GM23338 (cell line): ENCODE results near the gene TAF10. TPM values are rescaled to one million over a fixed set of nuclear protein-coding genes. Genes with fewer than 3 reads are reported as not detected.

Experiments used
- ATAC-seq: fragments of 200-7000 bp; cut with Tn5 transposase; 3 replicates; pipeline ENCODE4 v1.9.1; 2020
- DNase-seq: peaks from one replicate; pipeline ENCODE4 v3.0.0-alpha.2; 2015; ENCODE audit warnings: low spot score
- H2AFZ ChIP-seq: fragments of 200-600 bp; sonication (generic); 2 replicates; pipeline ENCODE4 v1.8.0; 2016; ENCODE audit warnings: antibody characterized with exemption, mild to moderate bottlenecking, moderate library complexity
- H3F3A ChIP-seq: fragments of 200-600 bp; sonication (generic); replicated peaks from 2 replicates; pipeline ENCODE4 v1.8.0; 2017; ENCODE audit warnings: antibody characterized with exemption, mixed run types, low read depth
- H3K27ac ChIP-seq: fragments of 200-600 bp; sonication (generic); 2 replicates; pipeline ENCODE4 v1.6.1; 2016; ENCODE audit warnings: low read depth
- H3K27me3 ChIP-seq: fragments of 200-600 bp; sonication (generic); 2 replicates; pipeline ENCODE4 v1.8.0; 2016; ENCODE audit warnings: mild to moderate bottlenecking, mixed run types, moderate library complexity; ENCODE audit not compliant: insufficient read depth
- H3K36me3 ChIP-seq: fragments of 200-600 bp; sonication (generic); 2 replicates; pipeline ENCODE4 v1.8.0; 2016; ENCODE audit warnings: mild to moderate bottlenecking; ENCODE audit not compliant: insufficient read depth
- H3K4me1 ChIP-seq: fragments of 200-600 bp; sonication (generic); 2 replicates; pipeline ENCODE4 v1.8.0; 2016; ENCODE audit warnings: mild to moderate bottlenecking, moderate library complexity; ENCODE audit not compliant: insufficient read depth
- H3K4me2 ChIP-seq: fragments of 200-600 bp; sonication (generic); 2 replicates; pipeline ENCODE4 v1.7.1; 2017; ENCODE audit warnings: mixed run types
- H3K4me3 ChIP-seq: fragments of 200-600 bp; sonication (generic); 2 replicates; pipeline ENCODE4 v1.6.1; 2016; ENCODE audit warnings: mixed run types
- H3K79me2 ChIP-seq: fragments of 200-600 bp; sonication (generic); replicated peaks from 2 replicates; pipeline ENCODE4 v1.8.0; 2017; ENCODE audit warnings: mild to moderate bottlenecking; ENCODE audit not compliant: insufficient read depth
- H3K9me2 ChIP-seq: fragments of 200-600 bp; sonication (generic); 2 replicates; pipeline ENCODE4 v1.8.0; 2017; ENCODE audit not compliant: insufficient read depth
- H4K20me1 ChIP-seq: fragments of 200-600 bp; sonication (generic); replicated peaks from 2 replicates; pipeline ENCODE4 v1.8.0; 2017; ENCODE audit warnings: mild to moderate bottlenecking; ENCODE audit not compliant: insufficient read depth
- H3K27ac Mint-ChIP-seq: 2 replicates; pipeline ENCODE4 v1.8.0; 2020; ENCODE audit warnings: inconsistent platforms, mild to moderate bottlenecking, moderate library complexity, mixed read lengths
- H3K27me3 Mint-ChIP-seq: 3 replicates; pipeline ENCODE4 v1.8.0; 2022; ENCODE audit warnings: low read depth, mild to moderate bottlenecking, moderate library complexity, mixed read lengths, inconsistent platforms; ENCODE audit not compliant: insufficient read depth, poor library complexity
- H3K36me3 Mint-ChIP-seq: 3 replicates; pipeline ENCODE4 v1.8.0; 2021; ENCODE audit warnings: low read depth, mild to moderate bottlenecking, inconsistent platforms, moderate library complexity, mixed read lengths
- H3K4me1 Mint-ChIP-seq: 3 replicates; pipeline ENCODE4 v1.8.0; 2020; ENCODE audit warnings: mild to moderate bottlenecking, inconsistent platforms, mixed read lengths
- H3K4me3 Mint-ChIP-seq: 3 replicates; pipeline ENCODE4 v1.8.0; 2021; ENCODE audit warnings: moderate library complexity, mild to moderate bottlenecking, inconsistent platforms, mixed read lengths
- H3K9me3 Mint-ChIP-seq: 3 replicates; pipeline ENCODE4 v1.8.0; 2020; ENCODE audit warnings: moderate library complexity, mild to moderate bottlenecking, inconsistent platforms, mixed read lengths
- CREB1 ChIP-seq: fragments of 250-450 bp; sonication (Bioruptor Pico); IDR thresholded peaks from 2 replicates; pipeline ENCODE4 v1.5.0; 2020; ENCODE audit warnings: low read depth, mild to moderate bottlenecking, moderate library complexity
- EZH2phosphoT487 ChIP-seq: fragments of 200-600 bp; sonication (generic); IDR thresholded peaks from one replicate; pipeline ENCODE4 v1.8.1; 2018; ENCODE audit warnings: antibody characterized with exemption; ENCODE audit not compliant: unreplicated experiment
- POLR2AphosphoS5 ChIP-seq: IDR thresholded peaks from 2 replicates; pipeline ENCODE4 v1.6.1; 2016; ENCODE audit warnings: antibody characterized with exemption, low read depth
- ZNF331 ChIP-seq: fragments of 250-450 bp; sonication (Bioruptor Pico); IDR thresholded peaks from 2 replicates; pipeline ENCODE4 v1.5.0; 2020; ENCODE audit warnings: low read depth, mild to moderate bottlenecking, moderate library complexity
- polyA plus RNA-seq: library from polyadenylated mRNA; unstranded; fragments of >200 nt; fragmentation: Nextera tagmentation; extraction: Ambion mirVana; gene quantifications from 2 replicates; pipeline ENCODE4 v1.2.1, GENCODE V29; 2016
- total RNA-seq: library from RNA; depleted of rRNA; stranded (reverse); fragments of >200 nt; shearing (Covaris generic); gene quantifications from 2 replicates; pipeline ENCODE4 v1.2.3, GENCODE V29; 2014
- TF ChIP-seq, protein P1 (sequence below), 2 experiments: fragments of 200-600 bp in 1 of 2; sonication (generic) in 1 of 2; conservative IDR thresholded peaks; 2 replicates each; pipeline versions ENCODE4 v1.5.1 to v1.6.1; 2016 to 2017; ENCODE audit warnings: antibody characterized with exemption in 2 of 2, low read depth in 2 of 2, mild to moderate bottlenecking in 2 of 2, moderate library complexity in 1 of 2
- TF ChIP-seq, protein P2 (sequence below): fragments of 250-450 bp; sonication (Bioruptor Pico); IDR thresholded peaks from 2 replicates; pipeline ENCODE4 v1.5.0; 2020; ENCODE audit warnings: mild to moderate bottlenecking, moderate library complexity
- TF ChIP-seq, protein P3 (sequence below): IDR thresholded peaks from one replicate; pipeline ENCODE4 v1.6.1; 2018; ENCODE audit warnings: antibody characterized with exemption; ENCODE audit not compliant: unreplicated experiment

TAF10 gene
- total and polyA plus RNA-seq, 2 experiments from 2014 or later: 108 to 253 TPM

DNA sequence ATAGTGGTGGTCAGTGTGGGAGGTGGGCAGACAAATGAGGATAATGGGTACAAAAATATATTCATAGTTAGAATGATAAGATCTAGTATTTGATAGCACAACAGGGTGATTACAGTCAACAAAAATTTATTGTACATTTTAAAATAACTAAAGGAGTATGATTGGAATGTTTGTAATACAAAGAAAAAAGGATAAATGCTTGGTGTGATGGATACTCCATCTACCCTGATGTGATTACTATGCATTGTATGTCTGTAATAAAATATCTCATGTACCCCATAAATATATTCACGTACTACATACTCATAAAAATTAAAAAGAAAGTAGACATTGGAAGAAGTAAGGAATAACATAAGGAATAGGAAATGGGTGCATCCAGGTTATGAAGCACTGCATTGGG is 24.0 kb downstream of the TAF10 start (continued):
- TF ChIP-seq, protein P1, sequence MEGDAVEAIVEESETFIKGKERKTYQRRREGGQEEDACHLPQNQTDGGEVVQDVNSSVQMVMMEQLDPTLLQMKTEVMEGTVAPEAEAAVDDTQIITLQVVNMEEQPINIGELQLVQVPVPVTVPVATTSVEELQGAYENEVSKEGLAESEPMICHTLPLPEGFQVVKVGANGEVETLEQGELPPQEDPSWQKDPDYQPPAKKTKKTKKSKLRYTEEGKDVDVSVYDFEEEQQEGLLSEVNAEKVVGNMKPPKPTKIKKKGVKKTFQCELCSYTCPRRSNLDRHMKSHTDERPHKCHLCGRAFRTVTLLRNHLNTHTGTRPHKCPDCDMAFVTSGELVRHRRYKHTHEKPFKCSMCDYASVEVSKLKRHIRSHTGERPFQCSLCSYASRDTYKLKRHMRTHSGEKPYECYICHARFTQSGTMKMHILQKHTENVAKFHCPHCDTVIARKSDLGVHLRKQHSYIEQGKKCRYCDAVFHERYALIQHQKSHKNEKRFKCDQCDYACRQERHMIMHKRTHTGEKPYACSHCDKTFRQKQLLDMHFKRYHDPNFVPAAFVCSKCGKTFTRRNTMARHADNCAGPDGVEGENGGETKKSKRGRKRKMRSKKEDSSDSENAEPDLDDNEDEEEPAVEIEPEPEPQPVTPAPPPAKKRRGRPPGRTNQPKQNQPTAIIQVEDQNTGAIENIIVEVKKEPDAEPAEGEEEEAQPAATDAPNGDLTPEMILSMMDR (conservative IDR thresholded peaks at IDR 0.05; ENCODE audit: low read depth in 2 of 2): no peak

DNA sequence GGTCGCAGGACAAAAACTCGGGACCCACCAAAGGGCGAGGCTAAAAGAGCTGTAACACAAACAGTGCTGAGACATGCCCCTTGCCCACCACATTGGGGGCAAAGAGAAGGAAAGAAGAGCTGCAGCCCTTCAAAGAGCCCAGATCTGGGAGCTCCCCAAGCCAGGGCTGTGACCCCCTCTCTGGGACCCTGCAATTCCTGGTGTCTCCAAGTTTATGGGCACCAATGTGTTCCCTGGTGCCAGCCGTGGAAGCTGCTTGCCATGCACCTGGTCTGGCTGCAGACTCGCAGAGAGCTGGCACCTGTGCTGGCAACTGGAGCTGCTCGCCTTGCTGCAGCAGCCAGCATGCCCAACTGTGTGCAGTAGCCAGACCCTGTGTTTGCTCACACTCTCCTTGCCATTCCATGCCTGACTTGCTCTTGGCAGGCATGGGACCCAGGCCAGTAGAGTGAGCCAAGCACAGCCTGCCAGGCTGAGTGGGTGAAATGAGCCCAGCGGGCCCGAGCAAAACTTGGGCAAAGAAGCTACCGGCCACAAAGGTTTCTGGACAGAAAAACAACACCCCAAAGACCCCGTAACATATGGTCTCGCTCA is 24.6 kb downstream of the TAF10 start:
- Histone ChIP-seq H3K36me3 (0 out of 2 replicates have a peak, but pooled peaks cover 6% of the 10 kb centered on the region), H3K9me2 (no peaks in the 10 kb centered on the region), H3K27me3 (no peaks in the 10 kb centered on the region), H4K20me1 (no peaks in the 10 kb centered on the region), H3K4me1 (no peaks in the 10 kb centered on the region), H2AFZ (no peak overlapping the region), H3K79me2 (no peaks in the 10 kb centered on the region), H3K27ac (no peak overlapping the region), H3K4me3 (no peak overlapping the region), H3F3A (no peaks in the 10 kb centered on the region), H3K4me2 (no peak overlapping the region)
- Mint-ChIP-seq H3K4me1 (no peaks in the 10 kb centered on the region), H3K4me3 (no peak overlapping the region), H3K27ac (no peak overlapping the region), H3K36me3 (peaks cover 16% of the 10 kb centered on the region), H3K9me3 (peaks cover 18% of the 10 kb centered on the region; the same call in 2 of the 3 replicates), H3K27me3 (peaks cover 2% of the 10 kb centered on the region)
- ATAC-seq (no peak), DNase-seq (no peak)
- TF ChIP-seq EZH2phosphoT487 (no peak), POLR2AphosphoS5 (no peak), CREB1 (CRISPR knock-in tag) (no peak), ZNF331 (no peak)
- TF ChIP-seq, protein P2, sequence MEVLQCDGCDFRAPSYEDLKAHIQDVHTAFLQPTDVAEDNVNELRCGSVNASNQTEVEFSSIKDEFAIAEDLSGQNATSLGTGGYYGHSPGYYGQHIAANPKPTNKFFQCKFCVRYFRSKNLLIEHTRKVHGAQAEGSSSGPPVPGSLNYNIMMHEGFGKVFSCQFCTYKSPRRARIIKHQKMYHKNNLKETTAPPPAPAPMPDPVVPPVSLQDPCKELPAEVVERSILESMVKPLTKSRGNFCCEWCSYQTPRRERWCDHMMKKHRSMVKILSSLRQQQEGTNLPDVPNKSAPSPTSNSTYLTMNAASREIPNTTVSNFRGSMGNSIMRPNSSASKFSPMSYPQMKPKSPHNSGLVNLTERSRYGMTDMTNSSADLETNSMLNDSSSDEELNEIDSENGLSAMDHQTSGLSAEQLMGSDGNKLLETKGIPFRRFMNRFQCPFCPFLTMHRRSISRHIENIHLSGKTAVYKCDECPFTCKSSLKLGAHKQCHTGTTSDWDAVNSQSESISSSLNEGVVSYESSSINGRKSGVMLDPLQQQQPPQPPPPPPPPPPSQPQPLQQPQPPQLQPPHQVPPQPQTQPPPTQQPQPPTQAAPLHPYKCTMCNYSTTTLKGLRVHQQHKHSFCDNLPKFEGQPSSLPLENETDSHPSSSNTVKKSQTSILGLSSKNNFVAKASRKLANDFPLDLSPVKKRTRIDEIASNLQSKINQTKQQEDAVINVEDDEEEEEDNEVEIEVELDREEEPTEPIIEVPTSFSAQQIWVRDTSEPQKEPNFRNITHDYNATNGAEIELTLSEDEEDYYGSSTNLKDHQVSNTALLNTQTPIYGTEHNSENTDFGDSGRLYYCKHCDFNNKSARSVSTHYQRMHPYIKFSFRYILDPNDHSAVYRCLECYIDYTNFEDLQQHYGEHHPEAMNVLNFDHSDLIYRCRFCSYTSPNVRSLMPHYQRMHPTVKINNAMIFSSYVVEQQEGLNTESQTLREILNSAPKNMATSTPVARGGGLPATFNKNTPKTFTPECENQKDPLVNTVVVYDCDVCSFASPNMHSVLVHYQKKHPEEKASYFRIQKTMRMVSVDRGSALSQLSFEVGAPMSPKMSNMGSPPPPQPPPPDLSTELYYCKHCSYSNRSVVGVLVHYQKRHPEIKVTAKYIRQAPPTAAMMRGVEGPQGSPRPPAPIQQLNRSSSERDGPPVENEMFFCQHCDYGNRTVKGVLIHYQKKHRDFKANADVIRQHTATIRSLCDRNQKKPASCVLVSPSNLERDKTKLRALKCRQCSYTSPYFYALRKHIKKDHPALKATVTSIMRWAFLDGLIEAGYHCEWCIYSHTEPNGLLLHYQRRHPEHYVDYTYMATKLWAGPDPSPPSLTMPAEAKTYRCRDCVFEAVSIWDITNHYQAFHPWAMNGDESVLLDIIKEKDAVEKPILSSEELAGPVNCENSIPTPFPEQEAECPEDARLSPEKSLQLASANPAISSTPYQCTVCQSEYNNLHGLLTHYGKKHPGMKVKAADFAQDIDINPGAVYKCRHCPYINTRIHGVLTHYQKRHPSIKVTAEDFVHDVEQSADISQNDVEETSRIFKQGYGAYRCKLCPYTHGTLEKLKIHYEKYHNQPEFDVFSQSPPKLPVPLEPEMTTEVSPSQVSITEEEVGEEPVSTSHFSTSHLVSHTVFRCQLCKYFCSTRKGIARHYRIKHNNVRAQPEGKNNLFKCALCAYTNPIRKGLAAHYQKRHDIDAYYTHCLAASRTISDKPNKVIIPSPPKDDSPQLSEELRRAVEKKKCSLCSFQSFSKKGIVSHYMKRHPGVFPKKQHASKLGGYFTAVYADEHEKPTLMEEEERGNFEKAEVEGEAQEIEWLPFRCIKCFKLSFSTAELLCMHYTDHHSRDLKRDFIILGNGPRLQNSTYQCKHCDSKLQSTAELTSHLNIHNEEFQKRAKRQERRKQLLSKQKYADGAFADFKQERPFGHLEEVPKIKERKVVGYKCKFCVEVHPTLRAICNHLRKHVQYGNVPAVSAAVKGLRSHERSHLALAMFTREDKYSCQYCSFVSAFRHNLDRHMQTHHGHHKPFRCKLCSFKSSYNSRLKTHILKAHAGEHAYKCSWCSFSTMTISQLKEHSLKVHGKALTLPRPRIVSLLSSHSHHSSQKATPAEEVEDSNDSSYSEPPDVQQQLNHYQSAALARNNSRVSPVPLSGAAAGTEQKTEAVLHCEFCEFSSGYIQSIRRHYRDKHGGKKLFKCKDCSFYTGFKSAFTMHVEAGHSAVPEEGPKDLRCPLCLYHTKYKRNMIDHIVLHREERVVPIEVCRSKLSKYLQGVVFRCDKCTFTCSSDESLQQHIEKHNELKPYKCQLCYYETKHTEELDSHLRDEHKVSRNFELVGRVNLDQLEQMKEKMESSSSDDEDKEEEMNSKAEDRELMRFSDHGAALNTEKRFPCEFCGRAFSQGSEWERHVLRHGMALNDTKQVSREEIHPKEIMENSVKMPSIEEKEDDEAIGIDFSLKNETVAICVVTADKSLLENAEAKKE (CRISPR knock-in tag): no peak
- TF ChIP-seq, protein P3, sequence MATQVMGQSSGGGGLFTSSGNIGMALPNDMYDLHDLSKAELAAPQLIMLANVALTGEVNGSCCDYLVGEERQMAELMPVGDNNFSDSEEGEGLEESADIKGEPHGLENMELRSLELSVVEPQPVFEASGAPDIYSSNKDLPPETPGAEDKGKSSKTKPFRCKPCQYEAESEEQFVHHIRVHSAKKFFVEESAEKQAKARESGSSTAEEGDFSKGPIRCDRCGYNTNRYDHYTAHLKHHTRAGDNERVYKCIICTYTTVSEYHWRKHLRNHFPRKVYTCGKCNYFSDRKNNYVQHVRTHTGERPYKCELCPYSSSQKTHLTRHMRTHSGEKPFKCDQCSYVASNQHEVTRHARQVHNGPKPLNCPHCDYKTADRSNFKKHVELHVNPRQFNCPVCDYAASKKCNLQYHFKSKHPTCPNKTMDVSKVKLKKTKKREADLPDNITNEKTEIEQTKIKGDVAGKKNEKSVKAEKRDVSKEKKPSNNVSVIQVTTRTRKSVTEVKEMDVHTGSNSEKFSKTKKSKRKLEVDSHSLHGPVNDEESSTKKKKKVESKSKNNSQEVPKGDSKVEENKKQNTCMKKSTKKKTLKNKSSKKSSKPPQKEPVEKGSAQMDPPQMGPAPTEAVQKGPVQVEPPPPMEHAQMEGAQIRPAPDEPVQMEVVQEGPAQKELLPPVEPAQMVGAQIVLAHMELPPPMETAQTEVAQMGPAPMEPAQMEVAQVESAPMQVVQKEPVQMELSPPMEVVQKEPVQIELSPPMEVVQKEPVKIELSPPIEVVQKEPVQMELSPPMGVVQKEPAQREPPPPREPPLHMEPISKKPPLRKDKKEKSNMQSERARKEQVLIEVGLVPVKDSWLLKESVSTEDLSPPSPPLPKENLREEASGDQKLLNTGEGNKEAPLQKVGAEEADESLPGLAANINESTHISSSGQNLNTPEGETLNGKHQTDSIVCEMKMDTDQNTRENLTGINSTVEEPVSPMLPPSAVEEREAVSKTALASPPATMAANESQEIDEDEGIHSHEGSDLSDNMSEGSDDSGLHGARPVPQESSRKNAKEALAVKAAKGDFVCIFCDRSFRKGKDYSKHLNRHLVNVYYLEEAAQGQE: no peak
